ENCODE data around the gene SSH2.

DNA sequence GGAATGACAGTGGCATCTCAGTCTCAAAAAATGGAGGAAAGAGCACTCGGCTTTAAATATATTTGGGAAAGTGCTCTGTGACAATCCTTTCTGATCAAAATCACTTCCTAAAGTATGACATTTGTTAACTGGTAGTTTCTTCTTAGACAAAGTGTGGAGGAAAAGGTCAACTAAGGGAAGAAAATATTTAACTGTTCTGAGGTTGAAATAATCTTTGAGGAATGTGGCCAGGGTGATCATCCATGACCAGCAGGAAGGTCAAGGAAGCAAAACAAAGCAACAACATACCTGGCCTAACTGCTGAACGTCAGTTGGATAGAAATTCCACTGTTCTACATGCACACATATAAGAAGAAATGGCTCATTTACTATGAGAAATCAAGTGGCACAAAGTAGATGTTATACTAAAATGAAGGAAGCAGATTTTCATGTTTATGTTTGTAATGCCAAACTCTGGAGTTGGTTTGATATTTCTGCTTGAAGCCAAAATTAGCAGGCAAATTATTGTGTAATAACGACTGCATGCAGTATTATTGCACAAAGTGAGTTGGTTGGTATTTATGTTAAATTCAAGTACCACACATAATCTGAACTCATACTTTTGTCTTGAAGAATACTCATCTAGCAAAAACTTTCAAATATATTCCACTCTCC is 220.0 kb downstream of the SSH2 start:
- TF ChIP-seq CTCF (IDR thresholded peaks at IDR 0.05) (no peak), POLR2AphosphoS5 (IDR thresholded peaks at IDR 0.05; ENCODE audit: insufficient read depth in 1 of 2, low read depth in 1 of 2) (no peak), POLR2A (IDR thresholded peaks at IDR 0.05) (no peak)
